Forelimb muscle (tissue), 1 donor: ENCODE results near the gene ARID5B. TPM values are rescaled to one million over a fixed set of nuclear protein-coding genes. Genes with fewer than 3 reads are reported as not detected.

Experiments
- polyA plus RNA-seq: library from polyadenylated mRNA; unstranded; fragments of 120-200 nt; gene quantifications from one replicate; pipeline ENCODE4 v1.2.1, GENCODE V29; 2013; ENCODE audit not compliant: insufficient read length

The ARID5B gene
- polyA plus RNA-seq, 1 donor, result 19.0 TPM

Other genes starting within 250 kb of the ARID5B start
- gene CABCOCO1, start 238.8 kb upstream of the ARID5B start, polyA plus RNA-seq, result 0.19 TPM